MCF 10A (cell line): ENCODE results near the gene ZNF552. TPM values are rescaled to one million over a fixed set of nuclear protein-coding genes. Genes with fewer than 3 reads are reported as not detected.
"Not testable (repeated sequence)": the region's sequence is repeated elsewhere in the genome, so short reads cannot be mapped to it uniquely, and the experiment has no call there.

Experiments
- BruUV-seq: library from RNA; stranded (reverse); fragments of 400-500 nt; replicated peaks from 2 replicates; lab custom pipeline; 2021; lab: Mats Ljungman, UMichigan
- CTCF ChIA-PET: fragments of 300-600 bp; sonication (Branson Sonifier 250); formaldehyde crosslinking; extraction: SDS; loops from one replicate; lab custom pipeline; 2021; ENCODE audit warnings: antibody characterized with exemption, inconsistent platforms; lab: Yijun Ruan, JAX
- POLR2A ChIA-PET: fragments of 300-600, 350-650 bp; sonication (Branson Sonifier 250); formaldehyde crosslinking; extraction: SDS; loops from one replicate; lab custom pipeline; 2020; ENCODE audit warnings: antibody characterized with exemption, inconsistent platforms; lab: Yijun Ruan, JAX
- DNase-seq: peaks from one replicate; pipeline ENCODE4 v3.0.0-alpha.2; 2018; ENCODE audit not compliant: unreplicated experiment
- H3K27ac Mint-ChIP-seq: one replicate; pipeline ENCODE4 v1.8.0; 2022; ENCODE audit warnings: mild to moderate bottlenecking, low read depth, mixed read lengths; ENCODE audit not compliant: unreplicated experiment
- H3K27me3 Mint-ChIP-seq: one replicate; pipeline ENCODE4 v1.8.0; 2022; ENCODE audit warnings: mixed read lengths; ENCODE audit not compliant: insufficient read depth, unreplicated experiment
- H3K36me3 Mint-ChIP-seq: one replicate; pipeline ENCODE4 v1.8.0; 2022; ENCODE audit warnings: mild to moderate bottlenecking, moderate library complexity, mixed read lengths; ENCODE audit not compliant: insufficient read depth, unreplicated experiment
- H3K4me1 Mint-ChIP-seq: one replicate; pipeline ENCODE4 v1.8.0; 2022; ENCODE audit warnings: mixed read lengths; ENCODE audit not compliant: insufficient read depth, unreplicated experiment
- H3K4me3 Mint-ChIP-seq: one replicate; pipeline ENCODE4 v1.8.0; 2022; ENCODE audit warnings: mild to moderate bottlenecking, moderate library complexity, mixed read lengths; ENCODE audit not compliant: unreplicated experiment
- H3K9me3 Mint-ChIP-seq: one replicate; pipeline ENCODE4 v1.8.0; 2022; ENCODE audit warnings: mixed read lengths; ENCODE audit not compliant: unreplicated experiment
- intact Hi-C: fragments of 100-400 bp; cut with micrococcal nuclease; formaldehyde crosslinking; loops from 2 replicates; pipeline ENCODE4 v1.14.1; 2022
- total RNA-seq: library from RNA; stranded (reverse); gene quantifications from 2 replicates; pipeline ENCODE4 v1.2.3, GENCODE V29; 2022
- TF ChIP-seq, protein P1 (sequence below): fragments of 200-600 bp; IDR thresholded peaks from one replicate; pipeline ENCODE4 v1.8.0; 2022; ENCODE audit warnings: antibody characterized with exemption, mild to moderate bottlenecking; ENCODE audit not compliant: unreplicated experiment

Gene ZNF552
- total RNA-seq, 1 experiment from 2014 or later, result 5.6 TPM

DNA sequence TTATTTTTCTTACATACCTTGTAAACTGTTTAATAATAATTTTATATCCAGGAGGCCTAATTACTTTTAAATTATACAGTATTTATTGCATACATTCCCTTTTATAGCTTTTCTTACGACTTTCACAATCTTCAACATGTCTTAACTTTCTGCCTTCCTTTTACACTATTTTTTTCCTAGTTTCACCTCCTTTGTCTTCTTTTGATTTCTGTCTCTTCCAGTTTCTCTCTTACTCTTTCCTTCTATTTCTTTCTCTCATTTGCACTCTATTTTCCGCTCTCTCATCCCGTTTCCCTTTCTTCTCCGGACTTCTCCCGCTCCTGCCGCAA, 11.5 kb downstream of the ZNF552 start:
- H3K27me3 Mint-ChIP-seq, result no peaks in the 10 kb centered on the region
- intact Hi-C loops, result no loop called here
- H3K9me3 Mint-ChIP-seq, result no peaks in the 10 kb centered on the region
- H3K4me1 Mint-ChIP-seq, result peaks cover 42% of the 10 kb centered on the region
- POLR2A ChIA-PET, result interaction anchor here (0.7 to 8.0 kb wide), 6 partner anchors 10 to 121 kb away, joined by 3 to 65 read pairs (median 4); partner anchors contain the start of genes ZNF551, ZNF552, ZNF586 and ZNF776
- CTCF ChIA-PET, result no interaction called here
- peak overlapping the region; percentile 94 for H3K27ac Mint-ChIP-seq
- peak overlapping the region; percentile 82 for H3K4me3 Mint-ChIP-seq
- H3K36me3 Mint-ChIP-seq, result peaks cover 41% of the 10 kb centered on the region
- no TSS peak for BruUV-seq
- TF ChIP-seq, protein P1, sequence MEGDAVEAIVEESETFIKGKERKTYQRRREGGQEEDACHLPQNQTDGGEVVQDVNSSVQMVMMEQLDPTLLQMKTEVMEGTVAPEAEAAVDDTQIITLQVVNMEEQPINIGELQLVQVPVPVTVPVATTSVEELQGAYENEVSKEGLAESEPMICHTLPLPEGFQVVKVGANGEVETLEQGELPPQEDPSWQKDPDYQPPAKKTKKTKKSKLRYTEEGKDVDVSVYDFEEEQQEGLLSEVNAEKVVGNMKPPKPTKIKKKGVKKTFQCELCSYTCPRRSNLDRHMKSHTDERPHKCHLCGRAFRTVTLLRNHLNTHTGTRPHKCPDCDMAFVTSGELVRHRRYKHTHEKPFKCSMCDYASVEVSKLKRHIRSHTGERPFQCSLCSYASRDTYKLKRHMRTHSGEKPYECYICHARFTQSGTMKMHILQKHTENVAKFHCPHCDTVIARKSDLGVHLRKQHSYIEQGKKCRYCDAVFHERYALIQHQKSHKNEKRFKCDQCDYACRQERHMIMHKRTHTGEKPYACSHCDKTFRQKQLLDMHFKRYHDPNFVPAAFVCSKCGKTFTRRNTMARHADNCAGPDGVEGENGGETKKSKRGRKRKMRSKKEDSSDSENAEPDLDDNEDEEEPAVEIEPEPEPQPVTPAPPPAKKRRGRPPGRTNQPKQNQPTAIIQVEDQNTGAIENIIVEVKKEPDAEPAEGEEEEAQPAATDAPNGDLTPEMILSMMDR, result no peak
- DNase-seq, result no peak

DNA sequence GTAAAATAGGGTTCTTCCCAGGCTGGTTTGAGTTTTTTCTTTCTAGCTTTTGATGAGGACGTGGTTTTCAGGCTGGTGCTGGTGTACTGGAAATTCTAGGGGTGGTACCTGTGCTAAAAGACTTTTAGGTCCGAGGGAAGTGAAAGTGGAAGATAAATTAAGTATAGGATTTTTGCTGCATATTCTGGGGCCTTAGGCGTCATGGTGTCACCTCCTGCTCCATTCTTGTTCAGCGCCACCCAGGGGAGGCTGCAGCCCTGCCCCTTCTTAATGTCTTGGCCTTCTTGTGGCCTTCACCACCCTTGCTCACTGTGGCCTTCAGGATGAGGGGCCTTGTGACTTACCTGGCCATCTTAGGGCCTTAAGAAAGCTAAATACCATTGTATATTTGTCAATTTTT, 12.4 kb downstream of the ZNF552 start:
- ChIA-PET POLR2A (interaction anchor here (0.6 to 8.0 kb wide), 5 partner anchors 12 to 459 kb away, joined by 3 to 65 read pairs (median 5); partner anchors contain the start of genes ZNF551, ZNF552 and ZNF776), CTCF (interaction anchor here (0.6 kb wide), 1 partner anchor 66 kb away, joined by 3 read pairs; no protein-coding TSS in a partner anchor)
- no TSS peak for BruUV-seq
- no peak for DNase-seq
- no peaks in the 10 kb centered on the region for H3K27me3 Mint-ChIP-seq
- H3K4me3 Mint-ChIP-seq, result no peak overlapping the region
- H3K36me3 Mint-ChIP-seq, result peaks cover 31% of the 10 kb centered on the region
- H3K27ac Mint-ChIP-seq, result peak overlapping the region; percentile 39
- no peaks in the 10 kb centered on the region for H3K9me3 Mint-ChIP-seq
- intact Hi-C loops, result no loop called here
- TF ChIP-seq, protein P1, result no peak
- H3K4me1 Mint-ChIP-seq, result peaks cover 42% of the 10 kb centered on the region

DNA sequence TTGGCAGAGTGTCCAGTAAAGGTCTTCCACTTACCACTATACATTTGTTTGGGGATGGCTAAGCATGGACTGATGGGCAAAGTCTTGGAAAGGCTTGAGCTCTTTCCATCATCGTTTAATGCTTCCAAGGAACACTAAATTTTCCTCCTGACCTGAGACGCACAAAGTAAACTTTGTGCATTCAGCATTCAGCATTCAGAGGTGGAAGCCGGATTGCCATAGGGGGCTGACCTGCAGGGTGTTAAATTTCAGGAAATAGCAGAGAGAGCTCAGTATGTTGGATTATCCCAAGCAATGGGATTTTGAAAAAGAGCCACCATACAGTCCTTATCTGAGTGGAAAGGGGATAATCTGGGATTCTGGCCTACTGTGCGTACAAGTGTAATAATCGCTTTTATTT, 14.0 kb downstream of the ZNF552 start:
- intact Hi-C loops, result no loop called here
- Mint-ChIP-seq H3K4me1 (peaks cover 42% of the 10 kb centered on the region), H3K36me3 (peaks cover 33% of the 10 kb centered on the region), H3K9me3 (no peaks in the 10 kb centered on the region), H3K27me3 (no peaks in the 10 kb centered on the region), H3K4me3 (peak overlapping the region; percentile 3), H3K27ac (no peak overlapping the region)
- no TSS peak for BruUV-seq
- DNase-seq, result no peak
- TF ChIP-seq, protein P1, result no peak
- POLR2A ChIA-PET, result interaction anchor here (0.6 to 8.0 kb wide), 9 partner anchors 14 to 365 kb away, joined by 3 to 65 read pairs (median 5); partner anchors contain the start of genes ZNF551, ZNF552, ZNF586 and ZNF587
- CTCF ChIA-PET, result interaction anchor here (0.7 to 1.2 kb wide), 4 partner anchors 19 to 713 kb away, joined by 3 to 4 read pairs (median 3); no protein-coding TSS in a partner anchor

DNA sequence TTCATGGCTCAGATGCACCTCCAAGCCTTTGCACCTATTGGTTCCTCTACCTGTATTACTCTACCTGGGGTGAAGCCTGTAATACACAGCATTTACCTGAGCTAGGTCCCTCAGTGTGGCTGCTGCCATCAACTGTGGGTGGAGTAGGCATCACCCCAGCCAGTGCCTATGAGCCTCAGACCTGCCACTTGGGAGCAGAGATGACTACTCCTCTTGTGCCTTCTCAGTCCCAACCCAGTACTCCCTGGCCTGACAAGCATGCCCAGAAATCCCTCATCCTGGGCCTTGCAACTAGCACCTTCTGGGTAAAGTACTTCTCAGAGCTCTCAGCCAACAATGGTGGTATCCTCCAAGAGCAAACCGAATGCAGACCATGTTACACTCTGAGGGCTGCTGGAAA, 18.1 kb downstream of the ZNF552 start:
- H3K4me3 Mint-ChIP-seq, H3K9me3 Mint-ChIP-seq, H3K27me3 Mint-ChIP-seq, DNase-seq, intact Hi-C loops, H3K27ac Mint-ChIP-seq, CTCF ChIA-PET, POLR2A ChIA-PET, BruUV-seq: not testable (repeated sequence)
- Mint-ChIP-seq H3K4me1 (peaks cover 19% of the 10 kb centered on the region), H3K36me3 (peaks cover 25% of the 10 kb centered on the region)
